H9 (cell line): ENCODE data around the gene TEAD1. TPM values are rescaled to one million over a fixed set of nuclear protein-coding genes. Genes with fewer than 3 reads are reported as not detected.

Experiments
- DNase-seq: peaks from one replicate; pipeline ENCODE4 v3.0.0-alpha.2; 2017
- H2AFZ ChIP-seq: one replicate; pipeline ENCODE4 v1.6.1; 2013; ENCODE audit warnings: mild to moderate bottlenecking, low read length, control low read depth, moderate library complexity
- H2AK5ac ChIP-seq: 2 replicates; pipeline ENCODE4 v1.6.1; 2013; ENCODE audit warnings: low read length, control low read depth, mixed read lengths; ENCODE audit not compliant: insufficient read length
- H2BK120ac ChIP-seq: one replicate; pipeline ENCODE4 v1.6.1; 2013; ENCODE audit warnings: low read depth, mild to moderate bottlenecking, low read length, control low read depth, inconsistent platforms; ENCODE audit not compliant: poor library complexity, severe bottlenecking
- H2BK12ac ChIP-seq: 2 replicates; pipeline ENCODE4 v1.6.1; 2013; ENCODE audit warnings: low read length, control low read depth, mixed read lengths, low read depth; ENCODE audit not compliant: insufficient read length
- H2BK15ac ChIP-seq: 2 replicates; pipeline ENCODE4 v1.6.1; 2013; ENCODE audit warnings: low read depth, low read length, control low read depth
- H2BK20ac ChIP-seq: one replicate; pipeline ENCODE4 v1.6.1; 2013; ENCODE audit warnings: low read depth, mild to moderate bottlenecking, low read length, control low read depth, inconsistent platforms; ENCODE audit not compliant: poor library complexity, severe bottlenecking
- H2BK5ac ChIP-seq: 2 replicates; pipeline ENCODE4 v1.6.1; 2013; ENCODE audit warnings: low read length, control low read depth, mixed read lengths; ENCODE audit not compliant: insufficient read length
- H3K14ac ChIP-seq: 2 replicates; pipeline ENCODE4 v1.6.1; 2013; ENCODE audit warnings: low read length, control low read depth; ENCODE audit not compliant: insufficient read depth
- H3K18ac ChIP-seq: 2 replicates; pipeline ENCODE4 v1.6.1; 2013; ENCODE audit warnings: low read depth, mild to moderate bottlenecking, mixed read lengths, low read length, control low read depth; ENCODE audit not compliant: insufficient read length
- H3K23ac ChIP-seq: 2 replicates; pipeline ENCODE4 v1.6.1; 2013; ENCODE audit warnings: low read length, control low read depth, mixed read lengths, low read depth; ENCODE audit not compliant: insufficient read length
- H3K23me2 ChIP-seq: 2 replicates; pipeline ENCODE4 v1.6.1; 2013; ENCODE audit warnings: low read depth, mild to moderate bottlenecking, mixed read lengths, low read length, control low read depth; ENCODE audit not compliant: insufficient read length, poor library complexity, severe bottlenecking
- H3K27ac ChIP-seq: 2 replicates; pipeline ENCODE4 v1.5.1; 2013; ENCODE audit warnings: low read length, control low read depth, mixed read lengths, low read depth; ENCODE audit not compliant: insufficient read length
- H3K27me3 ChIP-seq: 2 replicates; pipeline ENCODE4 v1.6.1; 2013; ENCODE audit warnings: low read length, control low read depth, inconsistent platforms; ENCODE audit not compliant: insufficient read depth
- H3K4ac ChIP-seq: 2 replicates; pipeline ENCODE4 v1.6.1; 2013; ENCODE audit warnings: low read depth, mild to moderate bottlenecking, control low read depth, inconsistent platforms, low read length, moderate library complexity
- H3K4me1 ChIP-seq: 2 replicates; pipeline ENCODE4 v1.6.1; 2013; ENCODE audit warnings: low read length, control low read depth, inconsistent platforms; ENCODE audit not compliant: insufficient read depth
- H3K4me2 ChIP-seq: 2 replicates; pipeline ENCODE4 v1.6.1; 2013; ENCODE audit warnings: low read length, control low read depth, mixed read lengths; ENCODE audit not compliant: insufficient read length, insufficient read depth
- H3K56ac ChIP-seq: 2 replicates; pipeline ENCODE4 v1.6.1; 2013; ENCODE audit warnings: low read depth, mild to moderate bottlenecking, mixed read lengths, low read length, control low read depth; ENCODE audit not compliant: insufficient read length
- H3K79me1 ChIP-seq: 2 replicates; pipeline ENCODE4 v1.6.1; 2013; ENCODE audit warnings: low read depth, mild to moderate bottlenecking, moderate library complexity, low read length, control low read depth, inconsistent platforms; ENCODE audit not compliant: insufficient read depth, poor library complexity, severe bottlenecking
- H3K79me2 ChIP-seq: 2 replicates; pipeline ENCODE4 v1.6.1; 2013; ENCODE audit warnings: low read length, control low read depth, inconsistent platforms; ENCODE audit not compliant: insufficient read depth
- H3K9ac ChIP-seq: 2 replicates; pipeline ENCODE4 v1.6.1; 2013; ENCODE audit warnings: low read length, control low read depth, mixed read lengths; ENCODE audit not compliant: insufficient read length; ENCODE audit errors: extremely low read depth
- H3K9me3 ChIP-seq: one replicate; pipeline ENCODE4 v1.6.1; 2013; ENCODE audit warnings: low read depth, low read length, inconsistent platforms; ENCODE audit not compliant: control insufficient read depth
- H3T11ph ChIP-seq: one replicate; pipeline ENCODE4 v1.6.1; 2013; ENCODE audit warnings: mild to moderate bottlenecking, low read length, control low read depth, inconsistent platforms
- H4K20me1 ChIP-seq: one replicate; pipeline ENCODE4 v1.6.1; 2013; ENCODE audit not compliant: control insufficient read depth, insufficient read length, insufficient read depth
- H4K5ac ChIP-seq: 2 replicates; pipeline ENCODE4 v1.6.1; 2013; ENCODE audit warnings: low read depth, mild to moderate bottlenecking, mixed read lengths, low read length, control low read depth; ENCODE audit not compliant: insufficient read length
- H4K8ac ChIP-seq: replicated peaks from 2 replicates; pipeline ENCODE4 v1.6.1; 2013; ENCODE audit warnings: low read length, control low read depth, mixed read lengths, low read depth; ENCODE audit not compliant: insufficient read length
- H4K91ac ChIP-seq: 2 replicates; pipeline ENCODE4 v1.6.1; 2013; ENCODE audit warnings: low read depth, mild to moderate bottlenecking, moderate library complexity, mixed read lengths, low read length, control low read depth; ENCODE audit not compliant: insufficient read length
- H3K27ac Mint-ChIP-seq, 3 experiments: 2 replicates in 2 of 3; 3 replicates in 1 of 3; pipeline ENCODE4 v1.8.0; 2020 to 2021; ENCODE audit warnings: mixed read lengths in 3 of 3, mild to moderate bottlenecking in 1 of 3, moderate library complexity in 1 of 3
- H3K27me3 Mint-ChIP-seq: 2 replicates; pipeline ENCODE4 v1.8.0; 2021; ENCODE audit warnings: low read depth, mild to moderate bottlenecking, moderate library complexity, mixed read lengths
- H3K36me3 Mint-ChIP-seq, 3 experiments: 2 replicates in 2 of 3; 3 replicates in 1 of 3; pipeline ENCODE4 v1.8.0; 2020 to 2021; ENCODE audit warnings: low read depth in 3 of 3, mixed read lengths in 3 of 3; ENCODE audit not compliant: insufficient read depth in 1 of 3
- H3K4me1 Mint-ChIP-seq, 2 experiments: 2 replicates each; pipeline ENCODE4 v1.8.0; 2020; ENCODE audit warnings: mixed read lengths in 2 of 2
- H3K4me3 Mint-ChIP-seq, 2 experiments: 2 replicates in 1 of 2; 3 replicates in 1 of 2; pipeline ENCODE4 v1.8.0; 2020 to 2021; ENCODE audit warnings: mild to moderate bottlenecking in 2 of 2, mixed read lengths in 2 of 2, moderate library complexity in 1 of 2
- H3K9me3 Mint-ChIP-seq, 2 experiments: 2 replicates in 1 of 2; 3 replicates in 1 of 2; pipeline ENCODE4 v1.8.0; 2020; ENCODE audit warnings: mild to moderate bottlenecking in 2 of 2, mixed read lengths in 2 of 2, moderate library complexity in 1 of 2
- CTCF ChIP-seq: fragments of 200-600 bp; sonication (generic); conservative IDR thresholded peaks from 3 replicates; pipeline ENCODE4 v1.8.0; 2021; ENCODE audit warnings: antibody characterized with exemption, mild to moderate bottlenecking
- total RNA-seq: library from RNA; stranded (reverse); gene quantifications from 2 replicates; pipeline ENCODE4 v1.2.1, GENCODE V29; 2021

Gene TEAD1
- total RNA-seq, 1 experiment from 2014 or later, result 75.1 TPM

DNA sequence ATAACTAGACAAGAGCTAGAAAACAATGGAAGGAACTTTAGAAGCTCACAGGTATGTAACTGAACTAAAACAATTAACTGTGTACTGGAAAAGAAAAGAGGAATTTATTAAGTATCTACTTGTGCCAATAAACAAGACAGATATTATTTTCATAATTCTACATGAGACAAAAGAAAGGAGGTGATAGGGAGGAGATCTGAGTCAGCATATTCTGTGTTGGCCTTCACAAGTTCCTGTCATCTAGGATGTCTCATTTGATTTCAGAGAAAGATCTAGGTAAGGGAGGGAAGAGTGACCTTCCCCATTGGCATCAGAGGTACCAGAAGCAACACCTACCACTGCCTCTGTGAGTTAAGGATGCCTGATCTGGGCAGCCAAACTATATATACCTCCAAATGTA lies 34.8 kb upstream of the TEAD1 start:
- no peak for TF ChIP-seq CTCF
- no peak overlapping the region for H3T11ph ChIP-seq
- H3K4me2 ChIP-seq, result no peak overlapping the region
- no peak overlapping the region for H3K27ac ChIP-seq
- no peak overlapping the region for H2BK120ac ChIP-seq
- peaks cover 10 to 16% of the 10 kb centered on the region in 2 experiments for H3K4me1 Mint-ChIP-seq
- no peaks in the 10 kb centered on the region for H3K79me2 ChIP-seq
- H3K23me2 ChIP-seq, result no peaks in the 10 kb centered on the region
- H3K4me1 ChIP-seq, result no peaks in the 10 kb centered on the region
- no peak overlapping the region for H3K18ac ChIP-seq
- no peak overlapping the region for H2BK12ac ChIP-seq
- no peak overlapping the region for H3K4ac ChIP-seq
- H4K8ac ChIP-seq, result no peak overlapping the region
- H3K56ac ChIP-seq, result no peak overlapping the region
- H3K9me3 Mint-ChIP-seq, result peaks cover 4 to 6% of the 10 kb centered on the region in 2 experiments
- H3K23ac ChIP-seq, result no peak overlapping the region
- no peak overlapping the region for H3K14ac ChIP-seq
- H2BK5ac ChIP-seq, result no peak overlapping the region
- H3K4me3 Mint-ChIP-seq, result no peak overlapping the region
- H4K91ac ChIP-seq, result no peak overlapping the region
- H3K9ac ChIP-seq, result no peak overlapping the region
- H4K5ac ChIP-seq, result no peak overlapping the region
- peaks cover 0 to 8% (median 2%) of the 10 kb centered on the region in 3 experiments; a peak in 3 of 7 replicates for H3K36me3 Mint-ChIP-seq
- H2AK5ac ChIP-seq, result no peak overlapping the region
- no peaks in the 10 kb centered on the region for H3K79me1 ChIP-seq
- no peaks in the 10 kb centered on the region; the same call in 1 of the 2 replicates for H3K27me3 Mint-ChIP-seq
- no peak overlapping the region for H2AFZ ChIP-seq
- no peak for DNase-seq
- H2BK15ac ChIP-seq, result no peak overlapping the region
- no peaks in the 10 kb centered on the region for H3K9me3 ChIP-seq
- H4K20me1 ChIP-seq, result no peaks in the 10 kb centered on the region
- no peaks in the 10 kb centered on the region for H3K27me3 ChIP-seq
- no peak overlapping the region for H3K27ac Mint-ChIP-seq
- H2BK20ac ChIP-seq, result no peak overlapping the region
